HG03378 (cell line): ENCODE results near the gene ATP6V0E2.

Source experiments
- ATAC-seq: cut with Tn5 transposase; IDR thresholded peaks from one replicate; pipeline ENCODE4 v1.9.1; 2021; ENCODE audit warnings: mild to moderate bottlenecking, moderate library complexity; ENCODE audit not compliant: unreplicated experiment

ATP6V0E2 gene

GRCh38 chr7:149861728-149862045 lies 12.1 kb upstream of the ATP6V0E2 start:
- no peak for ATAC-seq

GRCh38 chr7:149862156-149862555 lies 11.6 kb upstream of the ATP6V0E2 start:
- no peak for ATAC-seq

GRCh38 chr7:149863500-149863899 lies 10.3 kb upstream of the ATP6V0E2 start:
- no peak for ATAC-seq

DNA sequence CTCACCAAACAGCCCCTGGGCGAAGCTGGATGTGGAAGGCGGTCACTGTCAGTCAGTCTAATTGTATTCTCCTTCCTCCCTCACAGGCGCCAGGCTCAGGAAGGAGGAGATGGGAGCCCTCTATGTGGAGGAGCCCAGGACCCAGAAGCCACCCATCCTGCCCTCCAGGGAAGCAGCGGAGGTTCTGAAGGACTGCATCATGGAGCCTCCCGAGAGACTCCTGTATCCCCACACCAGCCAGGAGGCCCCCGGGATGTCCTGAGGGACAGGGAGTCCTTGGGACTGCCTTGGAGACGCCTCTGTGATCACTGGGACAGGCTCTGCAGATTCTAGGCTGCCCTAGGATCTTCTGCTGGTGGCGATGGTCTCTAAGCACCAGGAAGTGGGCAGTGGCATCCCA lies 9.7 kb upstream of the ATP6V0E2 start:
- ATAC-seq: no peak

DNA sequence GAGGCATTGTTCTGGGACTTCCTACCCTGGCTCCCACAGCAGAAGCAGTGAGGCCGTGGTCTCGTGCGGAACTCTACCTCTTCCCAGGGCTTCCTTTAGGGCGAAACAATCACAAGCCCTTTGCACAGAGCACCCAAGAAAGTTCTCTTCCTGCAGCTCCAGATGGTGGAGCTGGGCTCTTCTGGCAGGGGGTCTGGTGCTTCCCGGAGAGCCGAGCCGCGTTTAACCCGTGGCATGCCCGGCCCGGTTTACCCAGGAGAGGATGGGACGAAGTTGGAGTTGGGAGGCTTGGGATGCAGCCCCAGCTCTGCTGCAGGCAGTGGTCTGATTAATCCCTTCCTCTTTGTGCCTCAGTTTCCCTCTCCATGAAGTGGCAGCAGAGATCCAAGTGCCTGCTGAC lies 9.0 kb upstream of the ATP6V0E2 start:
- ATAC-seq: no peak

GRCh38 chr7:149865437-149865836 lies 8.3 kb upstream of the ATP6V0E2 start:
- ATAC-seq: no peak

- ATAC-seq: no peak
Observed at GRCh38 chr7:149866139-149866778, 7.5 kb upstream of the ATP6V0E2 start.

GRCh38 chr7:149866779-149867447 lies 6.9 kb upstream of the ATP6V0E2 start:
- ATAC-seq: no peak

GRCh38 chr7:149867762-149868622 lies 5.8 kb upstream of the ATP6V0E2 start:
- ATAC-seq: no peak

- no peak for ATAC-seq
Observed at GRCh38 chr7:149868623-149869290, 5.0 kb upstream of the ATP6V0E2 start.

GRCh38 chr7:149869291-149869650 lies 4.5 kb upstream of the ATP6V0E2 start:
- no peak for ATAC-seq

- ATAC-seq: no peak
Observed at GRCh38 chr7:149869867-149870266, 3.9 kb upstream of the ATP6V0E2 start.

- no peak for ATAC-seq
Observed at GRCh38 chr7:149870274-149870673, 3.5 kb upstream of the ATP6V0E2 start.

DNA sequence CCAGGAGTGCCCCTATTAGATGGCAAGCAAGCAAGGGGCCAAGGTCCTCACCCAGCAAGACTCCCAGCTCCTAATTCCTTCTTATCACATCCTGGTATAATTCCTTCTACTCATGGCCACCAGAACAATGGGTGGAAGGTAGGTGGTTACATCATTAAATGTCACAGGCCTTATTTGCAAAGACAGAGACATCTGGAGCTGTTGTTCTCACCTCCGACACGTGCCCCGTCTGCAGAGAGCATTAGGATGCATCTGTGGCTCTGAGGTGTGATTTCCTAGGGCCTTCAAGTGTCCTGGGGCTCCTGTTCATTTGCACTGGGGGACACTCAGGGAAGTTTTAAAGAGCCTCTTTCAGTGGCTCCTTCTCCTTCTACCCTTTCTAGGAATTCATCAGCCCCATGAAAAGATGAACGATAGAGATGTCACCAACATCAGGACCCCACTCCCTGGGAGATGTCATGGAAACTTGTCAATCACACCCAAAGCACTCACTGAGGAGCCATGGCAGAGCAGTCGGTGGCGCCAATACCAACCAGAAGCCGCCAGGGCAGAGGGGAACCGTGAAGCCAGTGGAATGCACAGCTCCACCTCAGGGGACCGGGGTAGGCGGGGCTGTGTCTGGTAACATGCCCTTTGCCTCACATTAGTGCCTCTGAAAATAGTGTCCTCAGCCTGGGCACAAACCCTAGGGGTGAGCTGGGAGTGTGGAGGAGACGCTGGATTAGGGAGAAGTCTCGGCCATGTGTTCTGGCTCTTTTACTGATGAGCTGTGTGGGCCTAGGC lies 2.9 kb upstream of the ATP6V0E2 start:
- ATAC-seq: no peak

GRCh38 chr7:149871576-149871975 lies 2.2 kb upstream of the ATP6V0E2 start:
- no peak for ATAC-seq

- ATAC-seq: no peak
Observed at GRCh38 chr7:149872419-149873073, 1.2 kb upstream of the ATP6V0E2 start.

DNA sequence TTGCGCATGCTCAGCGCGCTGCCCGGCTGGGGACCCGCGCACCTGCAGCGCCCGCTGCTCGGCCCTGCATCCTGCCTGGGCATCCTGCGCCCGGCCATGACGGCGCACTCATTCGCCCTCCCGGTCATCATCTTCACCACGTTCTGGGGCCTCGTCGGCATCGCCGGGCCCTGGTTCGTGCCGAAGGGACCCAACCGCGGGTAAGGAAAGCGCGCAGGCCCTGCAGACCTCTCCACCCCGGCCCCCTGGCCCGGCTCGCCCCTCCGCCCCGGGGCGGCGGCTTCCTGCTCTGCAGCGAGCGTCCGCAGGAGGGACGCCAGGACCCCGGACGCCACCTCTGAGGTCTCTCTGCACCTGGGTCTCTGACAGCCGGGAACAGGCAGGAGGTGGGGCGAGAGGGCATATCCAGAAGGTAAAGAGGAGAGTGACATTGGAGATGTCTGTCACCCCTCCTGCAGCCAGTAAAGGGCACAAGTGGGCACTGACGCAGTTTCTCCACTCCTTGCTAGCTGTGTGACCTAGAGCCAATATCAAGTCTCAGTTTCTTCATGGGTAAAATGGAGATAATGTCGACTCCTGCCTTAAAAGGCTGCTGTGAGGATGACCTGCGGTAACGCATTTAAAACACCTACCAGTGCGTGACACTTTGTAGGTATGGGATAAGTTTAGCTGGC lies 338 bp downstream of the ATP6V0E2 start:
- peak; percentile 28 for ATAC-seq

DNA sequence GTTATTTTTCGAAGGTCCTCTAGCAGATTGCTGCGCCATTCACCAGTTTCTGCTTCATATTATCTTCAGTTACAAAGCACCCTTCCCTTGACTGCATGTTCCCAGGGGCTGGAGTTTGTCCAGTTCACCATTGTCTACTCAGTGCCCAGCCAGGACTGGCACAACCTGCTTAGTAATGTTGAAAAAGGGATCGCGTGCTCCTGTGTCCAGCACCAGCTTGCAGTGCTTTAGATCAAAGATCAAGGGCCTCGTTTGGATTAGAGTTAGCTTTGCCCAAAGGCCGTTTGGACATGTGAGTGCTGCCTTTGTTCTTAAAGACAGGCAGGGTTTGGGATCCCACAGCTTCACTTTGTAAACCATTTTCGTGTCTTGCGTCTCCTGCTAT lies 867 bp downstream of the ATP6V0E2 start:
- no peak for ATAC-seq

DNA sequence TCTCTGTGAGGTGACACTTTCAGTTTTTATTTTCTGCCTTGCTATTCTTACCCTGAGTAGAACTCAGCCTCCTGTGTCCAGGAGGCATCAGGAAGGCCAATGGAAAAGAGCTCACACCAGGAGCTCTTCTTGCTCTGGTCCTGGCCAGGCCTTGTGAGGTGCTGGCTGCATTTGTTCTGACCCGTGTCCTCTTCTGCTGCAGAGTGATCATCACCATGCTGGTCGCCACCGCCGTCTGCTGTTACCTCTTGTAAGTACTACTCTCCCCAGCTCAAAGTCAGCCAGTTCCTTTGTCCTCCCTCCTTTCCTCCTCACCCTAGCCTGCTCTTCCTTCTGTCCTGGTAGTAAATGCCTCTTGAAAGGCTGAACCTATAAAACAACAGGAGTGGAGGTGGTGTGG lies 1.6 kb downstream of the ATP6V0E2 start:
- ATAC-seq: no peak
